GM15510 (cell line): ENCODE data around the gene SYS1.

Experiments used
- POLR2A ChIP-seq: IDR thresholded peaks from 3 replicates; pipeline ENCODE4 v1.6.1; 2011; ENCODE audit warnings: borderline replicate concordance; ENCODE audit not compliant: insufficient read length; ENCODE audit errors: extremely low read depth

Gene SYS1

DNA sequence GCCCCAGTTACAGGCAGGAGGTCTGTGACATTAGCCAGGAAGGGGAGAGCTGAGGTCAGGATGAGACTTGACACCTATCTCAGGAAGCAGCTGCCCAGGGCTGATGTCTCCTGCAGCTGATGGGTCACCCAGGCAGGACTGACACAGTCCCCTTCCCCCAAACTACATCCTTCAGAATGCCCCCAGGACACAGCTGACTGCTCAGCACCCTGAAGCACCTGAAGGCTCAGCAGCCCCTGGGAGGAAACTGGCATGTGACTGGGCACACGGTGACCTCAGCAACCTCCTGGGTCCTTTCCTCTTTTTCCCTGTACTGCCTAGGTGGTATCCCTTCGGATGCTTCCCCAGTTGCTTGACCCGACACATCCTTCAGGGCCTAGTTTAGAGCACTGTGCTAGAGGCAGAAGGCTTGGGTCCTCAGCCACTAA is 16.7 kb upstream of the SYS1 start:
- TF ChIP-seq POLR2A = no peak

- no peak for TF ChIP-seq POLR2A
These were observed 16.1 kb upstream of the SYS1 start for GRCh38 chr20:45346851-45347250.

DNA sequence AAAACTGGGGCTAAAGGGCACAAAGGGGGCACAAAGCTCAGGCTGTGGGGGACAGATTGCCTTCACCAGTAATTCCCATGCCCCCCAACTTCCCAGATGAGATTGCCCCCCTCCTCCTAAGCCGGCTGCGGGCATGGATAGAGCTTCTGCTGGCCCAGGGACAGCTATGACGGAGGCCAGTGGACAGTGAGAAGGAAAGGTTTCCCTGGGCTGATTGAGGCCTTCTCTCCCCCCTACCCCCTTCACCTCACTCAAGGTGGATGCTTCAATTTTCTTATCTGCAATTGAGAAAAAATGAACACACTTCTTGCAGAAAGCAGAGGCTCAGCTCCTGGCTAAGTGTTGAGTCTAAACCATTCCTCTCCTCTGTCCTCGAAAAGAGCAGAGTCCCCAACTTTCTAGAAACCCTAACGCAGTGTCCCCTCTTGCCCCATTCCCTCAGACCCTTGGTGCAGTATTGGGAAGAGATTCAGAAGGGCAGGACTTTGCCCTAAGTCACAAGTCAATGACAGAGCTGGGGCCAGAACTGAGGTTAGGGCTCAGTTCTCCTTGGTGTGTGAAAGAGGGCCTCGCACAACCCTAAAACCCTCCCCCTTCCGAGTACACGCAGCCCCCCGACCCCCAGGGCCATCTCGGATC is 15.5 kb upstream of the SYS1 start:
- no peak for TF ChIP-seq POLR2A

GRCh38 chr20:45347936-45348778 is 14.8 kb upstream of the SYS1 start, which contains the start of gene SDC4:
SDC4 (minus strand) TSS chr20:45348424; CDS start chr20:45348384, 40 bp downstream.
- TF ChIP-seq POLR2A = peak; percentile 60

GRCh38 chr20:45350217-45350616 is 12.7 kb upstream of the SYS1 start:
- no peak for TF ChIP-seq POLR2A

DNA sequence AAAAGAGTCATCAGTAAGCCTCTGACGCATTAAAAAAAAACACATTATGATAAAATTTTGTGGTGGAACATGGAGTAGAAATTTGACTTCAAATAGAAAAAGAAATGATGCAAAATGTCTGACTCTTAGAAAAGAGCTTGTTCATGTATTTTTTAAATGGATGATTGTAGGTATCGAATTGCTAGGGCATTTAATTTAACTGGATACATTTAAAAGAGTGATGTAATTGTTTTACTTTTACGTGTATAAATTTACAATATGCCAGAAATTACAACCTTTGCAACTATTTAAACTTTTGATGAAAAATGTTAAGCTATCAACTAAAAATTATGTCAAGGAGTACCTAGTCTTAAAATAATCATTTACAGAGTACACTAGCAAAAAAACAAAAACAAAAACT is 10.2 kb upstream of the SYS1 start:
- TF ChIP-seq POLR2A = no peak

- TF ChIP-seq POLR2A = no peak
These were observed 9.2 kb upstream of the SYS1 start for GRCh38 chr20:45353746-45354145.

DNA sequence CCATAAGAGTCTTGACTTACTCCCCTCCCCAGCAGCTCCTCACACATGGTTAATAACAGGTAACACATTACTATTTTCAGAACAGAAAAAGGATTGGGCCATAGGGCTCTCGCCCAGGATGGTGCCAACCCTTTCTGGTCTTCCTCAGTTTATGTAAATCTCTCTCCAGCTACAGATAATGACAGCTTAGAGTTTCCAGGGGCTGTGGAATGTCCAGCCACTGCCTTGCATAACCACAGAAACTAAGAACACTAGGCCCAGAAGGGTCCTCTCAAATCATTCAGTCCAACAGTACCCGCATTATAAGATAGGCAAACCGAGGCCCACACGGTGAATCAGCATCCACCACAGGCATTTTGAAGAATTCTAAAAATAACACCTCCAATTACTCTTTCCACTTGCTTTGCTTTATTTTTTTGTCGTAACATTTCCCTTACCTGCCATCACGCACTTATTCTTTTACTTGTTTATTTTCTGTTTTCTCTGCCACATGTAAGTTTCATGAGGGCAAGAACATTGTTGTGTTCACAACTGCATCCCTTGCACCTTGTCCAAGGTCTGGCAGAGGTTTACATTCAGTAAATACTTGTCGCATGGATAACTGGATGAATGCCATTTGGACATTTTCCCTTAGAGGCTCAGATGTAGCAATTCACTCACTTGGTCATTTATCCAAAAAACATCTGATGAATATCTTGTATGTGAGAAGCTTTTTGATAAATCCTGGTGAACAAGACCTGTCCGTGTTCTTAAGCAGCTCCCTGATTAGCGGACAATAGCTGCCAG is 8.3 kb upstream of the SYS1 start:
- TF ChIP-seq POLR2A = no peak

GRCh38 chr20:45355209-45356084 is 7.5 kb upstream of the SYS1 start:
- TF ChIP-seq POLR2A = no peak

DNA sequence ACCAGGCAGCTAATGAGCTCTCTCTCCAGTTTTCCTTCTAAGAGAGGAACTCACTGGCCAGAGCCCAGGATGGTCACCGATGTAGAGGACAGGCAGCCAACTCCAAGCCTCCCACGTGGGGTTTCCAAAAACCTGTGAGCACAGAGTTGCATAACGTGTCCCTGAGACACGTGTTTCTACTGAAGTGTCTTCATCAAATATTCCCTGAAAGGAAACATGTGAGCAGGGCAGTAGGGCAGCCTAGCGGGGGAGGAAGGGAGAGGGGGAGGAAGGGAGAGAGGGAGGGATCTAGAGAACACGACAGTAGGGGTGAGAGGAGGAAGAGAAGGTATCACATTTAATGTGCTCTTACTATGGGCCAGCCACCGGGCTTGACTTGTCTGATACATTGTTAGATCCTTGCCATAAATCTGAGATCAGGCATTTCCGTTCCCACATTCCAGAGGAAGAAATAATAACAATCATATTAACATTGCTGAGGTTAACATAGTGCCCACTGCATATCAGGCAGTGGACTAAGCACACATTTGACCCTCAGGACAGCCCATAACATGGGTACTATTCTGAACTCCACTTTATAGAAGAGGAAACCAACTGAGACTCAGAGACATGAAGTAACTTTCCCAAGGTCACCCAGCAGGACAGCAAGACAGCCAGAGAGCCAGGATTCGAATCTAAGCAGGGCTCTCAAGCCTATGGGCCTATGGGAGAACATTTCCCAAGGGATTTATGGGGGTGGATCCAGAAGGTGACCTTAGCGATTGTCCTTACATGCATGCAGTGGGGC is 4.5 kb upstream of the SYS1 start:
- no peak for TF ChIP-seq POLR2A

DNA sequence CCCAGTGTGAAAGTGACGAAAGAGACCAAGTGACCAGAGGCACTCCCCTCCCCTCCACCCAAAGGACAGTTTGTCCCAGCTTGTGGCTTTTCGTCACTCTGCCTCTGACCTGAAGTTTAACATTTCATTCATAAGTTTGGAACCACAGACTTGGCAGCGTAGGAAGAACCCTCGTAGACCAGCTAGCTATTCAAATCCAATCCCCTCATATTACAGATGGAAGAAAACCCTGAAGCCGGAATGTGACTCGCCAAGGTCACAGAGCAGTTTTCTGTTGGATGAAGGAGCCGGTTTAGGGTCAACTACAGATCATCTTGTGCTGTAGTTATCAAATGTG is 3.9 kb upstream of the SYS1 start:
- no peak for TF ChIP-seq POLR2A

- no peak for TF ChIP-seq POLR2A
These were observed 3.4 kb upstream of the SYS1 start for GRCh38 chr20:45359406-45360148.

DNA sequence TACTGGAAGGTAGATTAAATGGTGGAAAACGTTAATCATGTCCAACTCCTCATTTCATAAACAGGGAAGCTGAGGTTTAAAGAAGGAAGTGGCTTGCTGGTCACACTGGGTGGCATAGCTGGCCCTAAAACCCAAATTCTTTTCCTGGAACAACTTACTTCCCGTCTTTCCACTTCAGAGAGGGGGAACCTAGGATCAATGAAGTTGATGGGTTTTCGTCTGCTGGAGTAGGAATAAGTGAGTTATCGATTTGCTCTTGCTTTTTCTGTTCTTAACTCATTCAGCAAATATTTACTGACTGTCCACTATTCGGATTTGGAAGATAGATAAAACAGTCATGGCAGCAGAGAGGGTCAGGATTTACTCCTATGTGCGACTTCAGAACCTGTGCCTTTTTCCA is 1.2 kb upstream of the SYS1 start:
- TF ChIP-seq POLR2A = no peak
